ENCODE measurements around the gene SARM1. TPM values are rescaled to one million over a fixed set of nuclear protein-coding genes. Genes with fewer than 3 reads are reported as not detected.

SARM1 gene
- total and polyA plus RNA-seq, 9 of the 15 experiments (the other 6 are each of a cell fraction or from before 2014, with no cell fraction given), result 0.04 to 0.55 (median 0.11) TPM; not detected in 2

DNA sequence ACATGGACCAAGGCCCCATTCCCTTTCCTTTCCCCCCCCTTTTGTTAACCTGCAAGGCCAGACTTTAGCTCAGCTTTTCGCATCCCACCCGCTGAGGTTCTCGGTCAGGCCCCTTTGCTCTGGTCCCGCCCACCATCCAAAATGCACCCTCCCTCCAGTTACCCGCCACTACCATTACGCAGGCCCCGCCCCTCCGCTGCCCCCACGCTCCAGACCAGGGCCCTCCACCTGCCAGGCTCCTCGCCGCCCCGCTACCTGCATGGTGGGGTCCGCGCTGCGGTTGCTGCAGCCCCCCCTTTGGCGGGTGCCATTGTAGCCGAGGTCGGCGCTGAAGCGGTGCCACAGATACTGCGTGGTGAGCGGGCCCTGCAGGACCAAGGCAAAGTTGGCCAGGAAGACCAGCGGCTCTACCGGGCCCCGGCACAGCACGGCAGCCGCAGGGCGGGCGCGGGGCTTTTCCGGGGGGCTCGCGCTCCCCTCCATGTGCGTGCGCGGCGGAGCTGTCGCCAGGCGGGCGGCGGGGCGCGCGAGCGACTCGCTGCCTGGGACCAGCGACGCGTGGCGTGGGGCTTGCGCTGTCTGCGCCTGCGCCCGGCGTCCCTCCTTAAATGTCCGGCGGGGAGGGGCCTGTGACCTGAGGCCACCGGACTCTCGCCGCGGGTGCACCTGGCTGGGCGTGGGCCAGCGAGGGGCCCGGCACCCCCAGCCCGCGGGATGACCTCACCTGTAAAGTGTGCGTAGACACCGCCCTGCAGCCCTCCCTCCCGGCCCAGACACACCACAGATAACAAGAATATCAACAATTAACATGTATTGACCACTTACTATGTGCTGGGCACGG is 34.4 kb downstream of the SARM1 start, which contains the start of gene SLC46A1 (continued):
- TF ChIP-seq TBP (optimal IDR thresholded peaks at IDR 0.05; ENCODE audit: low read depth, low read length), result peak; percentile 21
- TF ChIP-seq IFI16 (CRISPR knock-in tag; IDR thresholded peaks at IDR 0.05), result no peak
- no peak for TF ChIP-seq ZSCAN32 (CRISPR knock-in tag; IDR thresholded peaks at IDR 0.05)
- TF ChIP-seq TAF7 (tag; IDR thresholded peaks at IDR 0.05), result no peak
- TF ChIP-seq MTA3 (IDR thresholded peaks at IDR 0.05; ENCODE audit: borderline replicate concordance), result peak; percentile 22; the same call in 1 of the 2 replicates
- peak; percentile 70 for TF ChIP-seq RBFOX2 (IDR thresholded peaks at IDR 0.05; ENCODE audit: low read depth, low read length)
- peak; percentile 80 for TF ChIP-seq MYC (IDR thresholded peaks at IDR 0.05; ENCODE audit: low read depth, low read length)
- TF ChIP-seq MYC (CRISPR knock-in tag; IDR thresholded peaks at IDR 0.05; ENCODE audit: borderline replicate concordance, low read depth), result no peak
- peak; percentile 69; the same call in 1 of the 2 replicates for TF ChIP-seq EP400 (IDR thresholded peaks at IDR 0.05)
- no peak for TF ChIP-seq ARID1B (IDR thresholded peaks at IDR 0.05)
- TF ChIP-seq POLR2G (IDR thresholded peaks at IDR 0.05; ENCODE audit: low read depth, low read length), result peak; percentile 79
- no peak for TF ChIP-seq HDAC6 (IDR thresholded peaks at IDR 0.05; ENCODE audit: low read depth, low read length)
- TF ChIP-seq NCOA2 (IDR thresholded peaks at IDR 0.05; ENCODE audit: partially characterized antibody in 2 of 2), result no peak
- no peak for TF ChIP-seq SREBF2 (CRISPR knock-in tag; IDR thresholded peaks at IDR 0.05)
- TF ChIP-seq SUPT5H (IDR thresholded peaks at IDR 0.05), result peak; percentile 54
- TF ChIP-seq ZFPM2 (CRISPR knock-in tag; IDR thresholded peaks at IDR 0.05), result no peak
- TF ChIP-seq, protein P1, sequence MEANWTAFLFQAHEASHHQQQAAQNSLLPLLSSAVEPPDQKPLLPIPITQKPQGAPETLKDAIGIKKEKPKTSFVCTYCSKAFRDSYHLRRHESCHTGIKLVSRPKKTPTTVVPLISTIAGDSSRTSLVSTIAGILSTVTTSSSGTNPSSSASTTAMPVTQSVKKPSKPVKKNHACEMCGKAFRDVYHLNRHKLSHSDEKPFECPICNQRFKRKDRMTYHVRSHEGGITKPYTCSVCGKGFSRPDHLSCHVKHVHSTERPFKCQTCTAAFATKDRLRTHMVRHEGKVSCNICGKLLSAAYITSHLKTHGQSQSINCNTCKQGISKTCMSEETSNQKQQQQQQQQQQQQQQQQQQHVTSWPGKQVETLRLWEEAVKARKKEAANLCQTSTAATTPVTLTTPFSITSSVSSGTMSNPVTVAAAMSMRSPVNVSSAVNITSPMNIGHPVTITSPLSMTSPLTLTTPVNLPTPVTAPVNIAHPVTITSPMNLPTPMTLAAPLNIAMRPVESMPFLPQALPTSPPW (CRISPR knock-in tag; IDR thresholded peaks at IDR 0.05), result peak; percentile 59; the same call in 1 of the 2 replicates
- TF ChIP-seq, protein P2, sequence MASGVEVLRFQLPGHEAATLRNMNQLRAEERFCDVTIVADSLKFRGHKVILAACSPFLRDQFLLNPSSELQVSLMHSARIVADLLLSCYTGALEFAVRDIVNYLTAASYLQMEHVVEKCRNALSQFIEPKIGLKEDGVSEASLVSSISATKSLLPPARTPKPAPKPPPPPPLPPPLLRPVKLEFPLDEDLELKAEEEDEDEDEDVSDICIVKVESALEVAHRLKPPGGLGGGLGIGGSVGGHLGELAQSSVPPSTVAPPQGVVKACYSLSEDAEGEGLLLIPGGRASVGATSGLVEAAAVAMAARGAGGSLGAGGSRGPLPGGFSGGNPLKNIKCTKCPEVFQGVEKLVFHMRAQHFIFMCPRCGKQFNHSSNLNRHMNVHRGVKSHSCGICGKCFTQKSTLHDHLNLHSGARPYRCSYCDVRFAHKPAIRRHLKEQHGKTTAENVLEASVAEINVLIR (CRISPR knock-in tag; IDR thresholded peaks at IDR 0.05), result no peak
- TF ChIP-seq HDAC1 (IDR thresholded peaks at IDR 0.05), result 0 out of 4 replicates have a peak, but pooled peaks of 1 of the 2 experiments have one; percentile 40
- no peak for TF ChIP-seq SIX5 (IDR thresholded peaks at IDR 0.05; ENCODE audit: borderline replicate concordance in 1 of 2, insufficient read depth in 1 of 2, low read depth in 1 of 2, low read length in 2 of 2)
- TF ChIP-seq PHF8 (IDR thresholded peaks at IDR 0.05; ENCODE audit: borderline replicate concordance, low read length), result peak; percentile 71; the same call in 1 of the 2 replicates
- no peak for TF ChIP-seq DDX20 (tag; IDR thresholded peaks at IDR 0.05; ENCODE audit: low read depth)
- no peak for TF ChIP-seq RBM14 (IDR thresholded peaks at IDR 0.05; ENCODE audit: borderline replicate concordance, insufficient read depth, low read depth, low read length)
- TF ChIP-seq ARID2 (IDR thresholded peaks at IDR 0.05), result no peak
- TF ChIP-seq ZNF24 (IDR thresholded peaks at IDR 0.05), result no peak
- TF ChIP-seq ZNF133 (CRISPR knock-in tag; IDR thresholded peaks at IDR 0.05), result no peak
- no peak for TF ChIP-seq MIER1 (IDR thresholded peaks at IDR 0.05; ENCODE audit: low read depth)

Data from K562 (cell line).